SK-N-SH (cell line): Measurements from ENCODE around the gene GRK3. TPM values are rescaled to one million over a fixed set of nuclear protein-coding genes. Genes with fewer than 3 reads are reported as not detected.
"Not testable (repeated sequence)": the region's sequence is repeated elsewhere in the genome, so short reads cannot be mapped to it uniquely, and the experiment has no call there.

Source experiments
- CTCF ChIA-PET: fragments of 300-600, 350-600 bp; formaldehyde crosslinking; extraction: SDS; loops from one replicate; lab custom pipeline; 2021; lab: Yijun Ruan, JAX
- POLR2A ChIA-PET: fragments of 350-600 bp; sonication (Branson Sonifier 250); formaldehyde crosslinking; extraction: SDS; loops from one replicate; lab custom pipeline; 2020; ENCODE audit warnings: antibody characterized with exemption, inconsistent platforms; lab: Yijun Ruan, JAX
- DNase-seq: peaks from one replicate; pipeline ENCODE4 v3.0.0; 2012
- H2AFZ ChIP-seq: fragments of 200-600 bp; sonication (generic); 2 replicates; pipeline ENCODE4 v1.8.1; 2016; ENCODE audit warnings: antibody characterized with exemption, mild to moderate bottlenecking, low read depth
- H3F3A ChIP-seq: fragments of 200-600 bp; sonication (generic); replicated peaks from 2 replicates; pipeline ENCODE3; 2016; ENCODE audit warnings: antibody characterized with exemption, mild to moderate bottlenecking; ENCODE audit not compliant: insufficient read depth
- H3K27ac ChIP-seq, 2 experiments: fragments of 200-500 bp in 1 of 2; fragments of 200-600 bp in 1 of 2; sonication (Bioruptor generic) in 1 of 2; sonication (generic), shearing (Covaris generic) in 1 of 2; 2 replicates each; pipeline versions ENCODE4 v1.5.1 to v1.6.1; 2014 to 2016; ENCODE audit warnings: low read depth in 2 of 2, inconsistent platforms in 1 of 2, low read length in 1 of 2, mild to moderate bottlenecking in 1 of 2, mixed read lengths in 1 of 2
- H3K27me3 ChIP-seq: fragments of 200-600 bp; sonication (generic), shearing (Covaris generic); 2 replicates; pipeline ENCODE4 v1.6.1; 2016; ENCODE audit warnings: mixed run types; ENCODE audit not compliant: insufficient read depth
- H3K36me3 ChIP-seq, 2 experiments: fragments of 200-500 bp in 1 of 2; fragments of 200-600 bp in 1 of 2; sonication (Bioruptor generic) in 1 of 2; sonication (generic) in 1 of 2; replicated peaks in 1 of 2; 2 replicates each; pipeline versions ENCODE3 to v1.5.1; 2014 to 2016; ENCODE audit warnings: low read length in 1 of 2, mild to moderate bottlenecking in 1 of 2; ENCODE audit not compliant: insufficient read depth in 2 of 2, control insufficient read depth in 1 of 2
- H3K4me1 ChIP-seq, 2 experiments: fragments of 200-500 bp in 1 of 2; fragments of 200-600 bp in 1 of 2; sonication (Bioruptor generic) in 1 of 2; sonication (generic), shearing (Covaris generic) in 1 of 2; 2 replicates each; pipeline versions ENCODE4 v1.5.1 to v1.6.1; 2014 to 2016; ENCODE audit warnings: low read depth in 1 of 2, low read length in 1 of 2, mixed run types in 1 of 2; ENCODE audit not compliant: insufficient read depth in 2 of 2, control insufficient read depth in 1 of 2
- H3K4me2 ChIP-seq: fragments of 200-600 bp; sonication (generic), shearing (Covaris generic); 2 replicates; pipeline ENCODE4 v1.6.1; 2017; ENCODE audit warnings: mixed run types
- H3K4me3 ChIP-seq, 2 experiments: fragments of 200-500 bp in 1 of 2; fragments of 200-600 bp in 1 of 2; sonication (Bioruptor generic) in 1 of 2; sonication (generic), shearing (Covaris generic) in 1 of 2; 2 replicates each; pipeline versions ENCODE4 v1.5.1 to v1.8.1; 2014 to 2016; ENCODE audit warnings: low read depth in 2 of 2, inconsistent platforms in 1 of 2, low read length in 1 of 2, mild to moderate bottlenecking in 1 of 2, mixed read lengths in 1 of 2, moderate library complexity in 1 of 2
- H3K79me2 ChIP-seq: fragments of 200-600 bp; sonication (generic); 2 replicates; pipeline ENCODE4 v1.8.1; 2017; ENCODE audit warnings: mild to moderate bottlenecking; ENCODE audit not compliant: insufficient read depth
- H3K9ac ChIP-seq: fragments of 200-600 bp; sonication (generic); 2 replicates; pipeline ENCODE4 v1.6.1; 2017; ENCODE audit warnings: mixed run types
- H3K9me2 ChIP-seq: fragments of 200-600 bp; sonication (generic); 2 replicates; pipeline ENCODE4 v1.6.1; 2017; ENCODE audit warnings: mixed run types
- H3K9me3 ChIP-seq: fragments of 200-600 bp; sonication (generic); 2 replicates; pipeline ENCODE4 v1.6.1; 2017; ENCODE audit warnings: mixed run types, mild to moderate bottlenecking, moderate library complexity
- H4K20me1 ChIP-seq: fragments of 200-600 bp; sonication (generic); 2 replicates; pipeline ENCODE4 v1.6.1; 2017; ENCODE audit warnings: mild to moderate bottlenecking, mixed run types; ENCODE audit not compliant: insufficient read depth
- WGBS: methylation state at CpG from one replicate; pipeline ENCODE4 v1.1.6; 2017; ENCODE audit warnings: low lambda C conversion rate; 5-methylcytosine and 5-hydroxymethylcytosine counted together
- polyA plus RNA-seq, 3 experiments: library from polyadenylated mRNA; depleted of rRNA; stranded (reverse); fragments of >200 nt; gene quantifications; 2 replicates each; pipeline ENCODE4 v1.2.3, GENCODE V29; 2012

The GRK3 gene
- polyA plus RNA-seq, 1 of the 3 experiments (the other 2 are of a cell fraction), result 1.3 TPM

GRCh38 chr22:25528068-25528467 lies 36.4 kb upstream of the GRK3 start:
- H3F3A ChIP-seq, H3K36me3 ChIP-seq, H3K4me1 ChIP-seq, H4K20me1 ChIP-seq, H3K9me2 ChIP-seq, H3K4me3 ChIP-seq, H3K27me3 ChIP-seq, H3K79me2 ChIP-seq, H2AFZ ChIP-seq, H3K9me3 ChIP-seq, H3K9ac ChIP-seq, H3K4me2 ChIP-seq, H3K27ac ChIP-seq, POLR2A ChIA-PET, DNase-seq: not testable (repeated sequence)
- CTCF ChIA-PET, result interaction anchor here (1.4 kb wide), 1 partner anchor 16 kb away, joined by 4 read pairs; no protein-coding TSS in a partner anchor
- 67% methylated on average over 3 of the region's 3 CpGs for WGBS

DNA sequence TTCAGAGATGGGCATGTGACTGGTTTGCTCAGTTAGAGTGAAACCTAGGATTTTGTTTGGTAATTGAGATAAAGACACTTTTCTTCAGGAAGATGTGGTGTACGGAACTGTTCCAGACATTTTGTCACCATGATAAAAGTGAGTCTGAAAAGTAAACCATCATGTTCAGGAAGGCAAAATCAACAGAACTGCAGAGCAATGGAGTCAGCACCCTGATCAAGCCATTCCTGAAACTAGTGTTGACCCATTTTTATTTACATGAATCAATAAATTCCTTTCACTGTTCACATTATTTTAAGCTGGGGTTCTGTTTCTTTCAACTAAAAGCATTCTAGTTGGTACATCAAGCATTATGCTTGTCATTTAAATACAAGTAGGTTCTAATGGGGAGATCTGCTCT lies 35.4 kb upstream of the GRK3 start:
- H3K9ac ChIP-seq, H3K4me3 ChIP-seq, H3K4me2 ChIP-seq, H3K79me2 ChIP-seq, H3K27ac ChIP-seq, H3K4me1 ChIP-seq, DNase-seq, H3F3A ChIP-seq, H3K9me3 ChIP-seq, H3K27me3 ChIP-seq, H3K9me2 ChIP-seq, H2AFZ ChIP-seq, H3K36me3 ChIP-seq, POLR2A ChIA-PET, H4K20me1 ChIP-seq: not testable (repeated sequence)
- CTCF ChIA-PET, result interaction anchor here (1.4 kb wide), 1 partner anchor 15 kb away, joined by 4 read pairs; no protein-coding TSS in a partner anchor
- 70% methylated on average over 1 of the region's 1 CpG for WGBS

GRCh38 chr22:25529541-25530137 lies 34.8 kb upstream of the GRK3 start:
- H3K36me3 ChIP-seq, H3K9ac ChIP-seq, H3F3A ChIP-seq, H3K4me3 ChIP-seq, DNase-seq, H3K27me3 ChIP-seq, CTCF ChIA-PET, H3K27ac ChIP-seq, H3K4me2 ChIP-seq, H3K79me2 ChIP-seq, H3K9me2 ChIP-seq, H3K4me1 ChIP-seq, H2AFZ ChIP-seq, H4K20me1 ChIP-seq, H3K9me3 ChIP-seq, POLR2A ChIA-PET: not testable (repeated sequence)
- 66% methylated on average over 4 of the region's 4 CpGs for WGBS

- H3K27ac ChIP-seq, H3K9ac ChIP-seq, H3K9me3 ChIP-seq, H3K36me3 ChIP-seq, H3K79me2 ChIP-seq, POLR2A ChIA-PET, H3K4me2 ChIP-seq, H4K20me1 ChIP-seq, H3K4me3 ChIP-seq, H3F3A ChIP-seq, H3K9me2 ChIP-seq, DNase-seq, H2AFZ ChIP-seq, H3K27me3 ChIP-seq, H3K4me1 ChIP-seq: not testable (repeated sequence)
- CTCF ChIA-PET, result interaction anchor here (1.4 kb wide), 1 partner anchor 241 kb away, joined by 3 read pairs; no protein-coding TSS in a partner anchor
- 54% methylated on average over 4 of the region's 4 CpGs for whole genome bisulfite sequencing
Measured at GRCh38 chr22:25531677-25532076, 32.8 kb upstream of the GRK3 start.
